HFFc6 (cell line): ENCODE measurements around the gene CMBL. TPM values are rescaled to one million over a fixed set of nuclear protein-coding genes. Genes with fewer than 3 reads are reported as not detected.
A peak's percentile ranks its signal among the peaks of the same experiment; 100 is the strongest.

Experiments
- DNase-seq: peaks from one replicate; pipeline ENCODE4 v3.0.0-alpha.2; 2018
- H3K27ac Mint-ChIP-seq: 2 replicates; pipeline ENCODE4 v1.8.0; 2020; ENCODE audit warnings: mild to moderate bottlenecking, mixed read lengths
- H3K27me3 Mint-ChIP-seq: 2 replicates; pipeline ENCODE4 v1.8.0; 2021; ENCODE audit warnings: mild to moderate bottlenecking, moderate library complexity, mixed read lengths; ENCODE audit not compliant: insufficient read depth
- H3K36me3 Mint-ChIP-seq: 2 replicates; pipeline ENCODE4 v1.8.0; 2021; ENCODE audit warnings: low read depth, mixed read lengths
- H3K4me1 Mint-ChIP-seq: 2 replicates; pipeline ENCODE4 v1.8.0; 2020; ENCODE audit warnings: low read depth, mixed read lengths
- H3K4me3 Mint-ChIP-seq: 2 replicates; pipeline ENCODE4 v1.8.0; 2020; ENCODE audit warnings: mild to moderate bottlenecking, moderate library complexity, mixed read lengths
- H3K9me3 Mint-ChIP-seq: 2 replicates; pipeline ENCODE4 v1.8.0; 2020; ENCODE audit warnings: mild to moderate bottlenecking, mixed read lengths
- total RNA-seq, 6 experiments: library from RNA; stranded (reverse); fragmentation: NEBNext Ultra II Directional; extraction: Animal tissue kit (Norgen Biotek cat#: 25700); gene quantifications; 2 replicates in 1 of 6; 3 replicates in 5 of 6; pipeline ENCODE4 v1.2.3, GENCODE V29; 2021
- TF ChIP-seq, protein P1 (sequence below): fragments of 200-600 bp; sonication (generic); IDR thresholded peaks from 2 replicates; pipeline ENCODE4 v1.5.0; 2021; ENCODE audit warnings: antibody characterized with exemption, mild to moderate bottlenecking

The CMBL gene
- total RNA-seq, 6 experiments from 2014 or later = 30.2 to 39.0 (median 38.0) TPM

DNA sequence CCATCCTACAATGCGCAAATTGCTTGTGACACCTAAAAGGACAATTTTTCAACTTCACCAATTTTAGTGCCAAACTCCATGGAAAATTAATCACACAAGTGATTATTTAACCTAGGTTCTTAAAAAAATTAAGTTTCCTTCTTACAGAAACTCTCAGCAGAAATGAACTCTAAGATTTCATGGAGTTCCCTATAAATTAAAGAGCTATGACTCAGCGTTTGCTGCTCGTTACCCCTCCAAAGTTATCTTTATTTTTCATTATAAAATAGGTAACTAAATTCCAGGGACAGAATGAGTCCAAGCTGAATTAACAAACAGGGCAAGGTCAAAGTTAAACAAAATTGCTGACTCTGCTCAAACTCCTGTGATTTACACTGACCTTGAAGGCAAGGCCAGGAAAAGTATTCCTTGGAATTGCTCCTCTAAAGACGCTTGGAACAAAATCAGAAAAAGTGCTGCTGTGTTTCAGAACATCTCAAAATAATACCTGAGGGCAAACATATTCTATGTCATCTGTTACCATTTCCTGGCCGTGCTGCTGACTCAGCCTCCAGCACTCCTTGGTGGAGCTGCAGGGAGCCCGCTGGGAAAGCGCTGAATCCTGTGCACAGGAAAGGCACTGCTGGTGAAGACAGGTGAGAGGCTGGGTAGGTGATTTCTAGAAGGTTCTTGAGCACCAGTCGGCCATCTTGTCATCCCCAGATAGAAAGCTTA, 2.5 kb upstream of the CMBL start:
- Mint-ChIP-seq H3K36me3 (no peaks in the 10 kb centered on the region), H3K4me3 (peak overlapping the region; percentile 48), H3K9me3 (no peaks in the 10 kb centered on the region), H3K27me3 (peaks cover 2% of the 10 kb centered on the region; the same call in 1 of the 2 replicates), H3K4me1 (peaks cover 54% of the 10 kb centered on the region), H3K27ac (peak overlapping the region; percentile 86)
- TF ChIP-seq, protein P1, sequence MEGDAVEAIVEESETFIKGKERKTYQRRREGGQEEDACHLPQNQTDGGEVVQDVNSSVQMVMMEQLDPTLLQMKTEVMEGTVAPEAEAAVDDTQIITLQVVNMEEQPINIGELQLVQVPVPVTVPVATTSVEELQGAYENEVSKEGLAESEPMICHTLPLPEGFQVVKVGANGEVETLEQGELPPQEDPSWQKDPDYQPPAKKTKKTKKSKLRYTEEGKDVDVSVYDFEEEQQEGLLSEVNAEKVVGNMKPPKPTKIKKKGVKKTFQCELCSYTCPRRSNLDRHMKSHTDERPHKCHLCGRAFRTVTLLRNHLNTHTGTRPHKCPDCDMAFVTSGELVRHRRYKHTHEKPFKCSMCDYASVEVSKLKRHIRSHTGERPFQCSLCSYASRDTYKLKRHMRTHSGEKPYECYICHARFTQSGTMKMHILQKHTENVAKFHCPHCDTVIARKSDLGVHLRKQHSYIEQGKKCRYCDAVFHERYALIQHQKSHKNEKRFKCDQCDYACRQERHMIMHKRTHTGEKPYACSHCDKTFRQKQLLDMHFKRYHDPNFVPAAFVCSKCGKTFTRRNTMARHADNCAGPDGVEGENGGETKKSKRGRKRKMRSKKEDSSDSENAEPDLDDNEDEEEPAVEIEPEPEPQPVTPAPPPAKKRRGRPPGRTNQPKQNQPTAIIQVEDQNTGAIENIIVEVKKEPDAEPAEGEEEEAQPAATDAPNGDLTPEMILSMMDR = no peak
- DNase-seq = peak; percentile 80

DNA sequence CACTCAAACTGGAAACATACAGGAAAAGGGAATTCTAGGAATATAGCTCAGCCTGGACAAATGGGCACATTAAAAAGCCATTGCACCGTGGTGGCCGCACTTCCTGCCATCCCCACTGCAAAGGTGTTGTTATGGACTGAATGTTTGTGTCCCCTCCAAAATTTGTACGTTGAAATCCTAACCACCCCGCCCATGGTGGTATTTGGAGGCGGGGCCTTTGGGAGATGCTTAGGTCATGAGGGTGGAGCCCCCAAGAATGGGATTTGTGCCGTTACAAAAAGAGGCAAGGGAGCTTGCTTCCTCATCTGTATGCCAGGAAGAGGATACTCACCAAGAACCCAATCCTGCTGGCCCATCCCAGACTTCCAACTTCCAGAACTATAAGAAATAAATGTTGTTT, 1.1 kb upstream of the CMBL start:
- Mint-ChIP-seq H3K9me3 (no peaks in the 10 kb centered on the region), H3K4me3 (peak overlapping the region; percentile 63), H3K27me3 (peaks cover 2% of the 10 kb centered on the region; the same call in 1 of the 2 replicates), H3K36me3 (no peaks in the 10 kb centered on the region; the same call in 1 of the 2 replicates), H3K27ac (0 out of 2 replicates have a peak overlapping the region, but pooled peaks have one; percentile 26), H3K4me1 (peaks cover 54% of the 10 kb centered on the region)
- no peak for DNase-seq
- TF ChIP-seq, protein P1 = no peak

DNA sequence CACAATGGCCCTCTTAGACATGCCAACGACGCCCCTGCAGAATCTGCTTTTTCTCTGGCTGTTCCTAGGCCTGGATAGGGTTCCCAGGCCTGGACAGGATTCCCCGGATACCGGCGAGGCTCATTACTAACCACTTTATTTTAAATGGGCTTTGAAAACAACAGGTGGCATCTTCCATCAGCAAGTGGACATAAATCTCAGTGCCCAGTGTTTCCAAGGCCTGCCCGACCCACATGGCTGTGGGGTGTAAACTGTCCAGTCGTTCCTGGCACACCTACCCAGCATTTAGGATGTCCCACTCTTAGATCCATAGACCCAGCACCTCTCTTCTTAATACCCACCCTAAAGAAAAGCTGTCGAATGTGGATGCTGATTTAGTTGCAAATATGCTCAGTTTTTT, 896 bp downstream of the CMBL start:
- Mint-ChIP-seq H3K9me3 (no peaks in the 10 kb centered on the region), H3K4me3 (peak overlapping the region; percentile 94), H3K4me1 (peaks cover 53% of the 10 kb centered on the region), H3K36me3 (no peaks in the 10 kb centered on the region; the same call in 1 of the 2 replicates), H3K27me3 (no peaks in the 10 kb centered on the region), H3K27ac (peak overlapping the region; percentile 73)
- TF ChIP-seq, protein P1 = no peak
- DNase-seq = no peak

DNA sequence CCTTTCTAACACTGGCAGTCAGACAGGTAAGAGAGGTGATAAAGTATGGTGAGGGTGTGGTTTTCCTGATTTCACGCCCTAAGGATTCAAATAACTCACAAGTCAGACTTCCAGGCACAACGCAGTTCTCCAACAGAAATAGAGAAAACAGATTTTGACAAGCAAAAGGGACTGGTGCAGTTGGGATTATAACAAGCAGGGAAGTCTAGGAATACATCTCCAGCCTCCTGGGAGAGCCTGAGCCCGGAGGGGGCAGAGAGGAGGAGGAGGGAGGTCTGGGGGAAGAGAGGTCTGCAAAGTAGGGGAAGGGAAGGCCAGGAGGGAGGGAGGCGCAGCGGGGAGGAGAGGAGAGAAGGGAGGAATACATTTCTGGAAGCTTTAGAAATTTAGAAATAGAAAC, 1.6 kb downstream of the CMBL start:
- DNase-seq = no peak
- no peaks in the 10 kb centered on the region; the same call in 1 of the 2 replicates for H3K36me3 Mint-ChIP-seq
- peak overlapping the region; percentile 94 for H3K4me3 Mint-ChIP-seq
- no peaks in the 10 kb centered on the region for H3K9me3 Mint-ChIP-seq
- TF ChIP-seq, protein P1 = no peak
- peaks cover 46% of the 10 kb centered on the region for H3K4me1 Mint-ChIP-seq
- no peaks in the 10 kb centered on the region for H3K27me3 Mint-ChIP-seq
- H3K27ac Mint-ChIP-seq = no peak overlapping the region

DNA sequence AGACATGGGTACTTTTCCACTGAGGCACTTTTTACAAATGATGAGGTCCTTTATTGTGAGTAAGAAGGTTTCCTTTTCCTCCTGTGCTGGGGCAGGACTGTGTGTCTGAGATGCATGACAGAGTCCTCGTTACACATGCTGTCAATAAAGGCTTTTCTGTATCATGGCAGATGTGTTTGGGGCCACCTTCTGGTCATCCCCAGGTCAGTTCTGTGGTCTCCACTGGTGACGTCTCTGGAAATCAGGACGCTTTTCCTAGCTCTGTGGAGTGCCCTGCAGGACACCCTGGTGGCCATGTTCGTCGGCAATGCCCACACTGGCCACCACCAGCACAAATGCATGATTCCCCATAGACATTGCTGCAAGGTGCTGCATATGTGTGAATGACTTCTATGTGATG, 2.8 kb downstream of the CMBL start:
- peaks cover 3% of the 10 kb centered on the region for H3K36me3 Mint-ChIP-seq
- peaks cover 34% of the 10 kb centered on the region for H3K4me1 Mint-ChIP-seq
- H3K27me3 Mint-ChIP-seq = no peaks in the 10 kb centered on the region
- H3K4me3 Mint-ChIP-seq = no peak overlapping the region
- no peaks in the 10 kb centered on the region for H3K9me3 Mint-ChIP-seq
- TF ChIP-seq, protein P1 = peak; percentile 39
- H3K27ac Mint-ChIP-seq = no peak overlapping the region
- DNase-seq = no peak
